Measurements from ENCODE around the gene KAZN. TPM values are rescaled to one million over a fixed set of nuclear protein-coding genes. Genes with fewer than 3 reads are reported as not detected.
A peak's percentile ranks its signal among the peaks of the same experiment; 100 is the strongest.

KAZN gene
- total and polyA plus RNA-seq, 3 donors from 2014 or later = 12.1 to 14.6 (median 13.8) TPM

DNA sequence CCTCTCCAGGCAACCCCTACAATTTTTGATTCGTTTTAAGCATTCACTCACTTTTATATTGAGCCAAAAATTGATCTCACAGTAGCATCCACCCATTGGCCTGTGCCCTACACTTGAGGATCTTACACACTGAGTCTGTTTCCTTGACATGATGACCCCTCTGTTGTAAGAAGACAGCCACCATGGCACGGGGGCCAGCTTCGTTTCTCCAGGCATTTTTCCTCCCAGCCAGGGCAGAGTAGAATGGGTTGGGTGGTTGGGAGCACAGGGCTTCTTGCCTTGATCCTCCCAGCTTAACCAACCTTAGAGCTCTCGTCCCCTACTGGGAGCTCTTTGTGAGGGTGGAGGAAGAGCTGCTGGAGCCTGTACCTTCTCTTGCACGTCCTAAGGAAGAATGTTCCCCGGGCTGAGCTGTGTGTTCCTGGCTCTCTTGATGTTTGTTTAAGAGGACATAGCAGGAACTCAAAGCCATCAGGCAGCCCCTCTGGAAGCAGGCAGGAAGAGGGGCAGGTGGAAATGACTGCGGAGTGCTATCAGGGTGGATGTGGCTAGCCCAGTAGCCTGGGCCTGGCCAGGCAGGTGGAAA lies 341.9 kb downstream of the KAZN start:
- 49 to 67% methylated on average over 7 of the region's 7 CpGs for WGBS, 2 donors
- intact Hi-C loops (cut with DNase I; ENCODE audit: low total_unique reads) = no loop called here
- Histone ChIP-seq H3K4me1 (peaks cover 41% of the 10 kb centered on the region), H3K27ac (peak overlapping the region; percentile 25 to 69), H3K4me3 (no peak overlapping the region), H3K36me3 (ENCODE audit: low read depth, missing control alignments) (no peaks in the 10 kb centered on the region), H3K27me3 (no peaks in the 10 kb centered on the region), H3K9me3 (no peaks in the 10 kb centered on the region)
- TF ChIP-seq, protein P1, sequence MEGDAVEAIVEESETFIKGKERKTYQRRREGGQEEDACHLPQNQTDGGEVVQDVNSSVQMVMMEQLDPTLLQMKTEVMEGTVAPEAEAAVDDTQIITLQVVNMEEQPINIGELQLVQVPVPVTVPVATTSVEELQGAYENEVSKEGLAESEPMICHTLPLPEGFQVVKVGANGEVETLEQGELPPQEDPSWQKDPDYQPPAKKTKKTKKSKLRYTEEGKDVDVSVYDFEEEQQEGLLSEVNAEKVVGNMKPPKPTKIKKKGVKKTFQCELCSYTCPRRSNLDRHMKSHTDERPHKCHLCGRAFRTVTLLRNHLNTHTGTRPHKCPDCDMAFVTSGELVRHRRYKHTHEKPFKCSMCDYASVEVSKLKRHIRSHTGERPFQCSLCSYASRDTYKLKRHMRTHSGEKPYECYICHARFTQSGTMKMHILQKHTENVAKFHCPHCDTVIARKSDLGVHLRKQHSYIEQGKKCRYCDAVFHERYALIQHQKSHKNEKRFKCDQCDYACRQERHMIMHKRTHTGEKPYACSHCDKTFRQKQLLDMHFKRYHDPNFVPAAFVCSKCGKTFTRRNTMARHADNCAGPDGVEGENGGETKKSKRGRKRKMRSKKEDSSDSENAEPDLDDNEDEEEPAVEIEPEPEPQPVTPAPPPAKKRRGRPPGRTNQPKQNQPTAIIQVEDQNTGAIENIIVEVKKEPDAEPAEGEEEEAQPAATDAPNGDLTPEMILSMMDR (IDR thresholded peaks at IDR 0.05) = no peak
- no peak for TF ChIP-seq POLR2A (IDR thresholded peaks at IDR 0.05)
- peak; percentile 27 for DNase-seq

DNA sequence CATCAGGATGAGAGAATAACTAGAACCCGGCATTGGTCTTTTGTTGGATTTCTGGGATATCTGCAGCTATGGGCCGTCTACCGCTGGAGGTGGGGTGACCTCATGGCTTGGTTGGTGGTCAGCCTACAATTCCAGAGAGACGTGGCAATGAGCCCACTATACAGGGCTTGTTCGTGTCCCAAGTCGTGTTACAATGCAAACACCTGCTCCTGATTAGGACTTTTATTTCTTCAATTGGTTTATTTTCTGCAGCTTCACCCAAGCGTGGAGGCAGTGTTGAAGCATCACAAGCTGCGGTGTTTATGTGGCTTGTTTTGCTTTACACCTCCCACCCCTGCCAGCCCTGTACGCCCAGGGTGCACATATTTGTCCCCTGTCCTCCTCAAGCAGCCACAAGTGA lies 343.4 kb downstream of the KAZN start:
- H3K4me3 ChIP-seq = no peak overlapping the region
- no peaks in the 10 kb centered on the region for H3K36me3 ChIP-seq (ENCODE audit: low read depth, missing control alignments)
- WGBS, 2 donors = 77 to 82% methylated on average over 8 to 9 of the region's 9 CpGs
- no peak overlapping the region for H3K27ac ChIP-seq
- H3K27me3 ChIP-seq = no peaks in the 10 kb centered on the region
- H3K4me1 ChIP-seq = peaks cover 47% of the 10 kb centered on the region
- DNase-seq = no peak
- no peak for TF ChIP-seq POLR2A (IDR thresholded peaks at IDR 0.05)
- TF ChIP-seq, protein P1 (IDR thresholded peaks at IDR 0.05) = no peak
- intact Hi-C loops (cut with DNase I; ENCODE audit: low total_unique reads) = no loop called here
- no peaks in the 10 kb centered on the region for H3K9me3 ChIP-seq

DNA sequence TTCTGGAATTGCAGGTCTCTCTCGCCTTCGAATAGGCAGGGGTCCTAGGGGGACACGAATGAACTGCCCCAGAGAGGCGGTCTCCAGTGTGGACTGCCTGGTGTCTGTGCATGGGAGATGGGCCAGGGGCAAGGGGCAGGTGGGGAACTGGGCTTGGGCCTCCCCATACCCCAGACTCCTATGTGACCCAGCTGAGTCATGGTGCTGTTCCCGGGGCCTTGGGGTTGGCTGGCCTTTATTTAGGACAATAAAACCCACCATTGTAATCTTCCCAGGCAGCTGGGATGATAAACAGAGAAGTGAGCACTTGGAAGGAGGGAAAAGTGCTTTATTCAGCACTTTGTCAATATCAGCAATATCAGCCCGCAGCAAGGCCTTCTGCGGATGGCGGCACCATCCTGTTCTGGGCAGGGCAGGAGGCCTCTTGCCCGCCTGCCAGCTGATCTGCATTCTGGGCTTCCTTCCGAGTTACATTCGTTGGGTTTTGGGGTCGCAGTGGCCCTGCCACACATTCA lies 346.0 kb downstream of the KAZN start:
- H3K4me1 ChIP-seq = peaks cover 54% of the 10 kb centered on the region
- intact Hi-C loops (cut with DNase I; ENCODE audit: low total_unique reads) = no loop called here
- no peak overlapping the region for H3K4me3 ChIP-seq
- TF ChIP-seq, protein P1 (IDR thresholded peaks at IDR 0.05) = no peak
- TF ChIP-seq POLR2A (IDR thresholded peaks at IDR 0.05) = no peak
- no peak for DNase-seq
- no peaks in the 10 kb centered on the region for H3K27me3 ChIP-seq
- peak overlapping the region; percentile 14 to 39 for H3K27ac ChIP-seq
- H3K9me3 ChIP-seq = no peaks in the 10 kb centered on the region
- H3K36me3 ChIP-seq (ENCODE audit: low read depth, missing control alignments) = no peaks in the 10 kb centered on the region
- WGBS, 2 donors = 58 to 59% methylated on average over 7 to 12 of the region's 12 CpGs

DNA sequence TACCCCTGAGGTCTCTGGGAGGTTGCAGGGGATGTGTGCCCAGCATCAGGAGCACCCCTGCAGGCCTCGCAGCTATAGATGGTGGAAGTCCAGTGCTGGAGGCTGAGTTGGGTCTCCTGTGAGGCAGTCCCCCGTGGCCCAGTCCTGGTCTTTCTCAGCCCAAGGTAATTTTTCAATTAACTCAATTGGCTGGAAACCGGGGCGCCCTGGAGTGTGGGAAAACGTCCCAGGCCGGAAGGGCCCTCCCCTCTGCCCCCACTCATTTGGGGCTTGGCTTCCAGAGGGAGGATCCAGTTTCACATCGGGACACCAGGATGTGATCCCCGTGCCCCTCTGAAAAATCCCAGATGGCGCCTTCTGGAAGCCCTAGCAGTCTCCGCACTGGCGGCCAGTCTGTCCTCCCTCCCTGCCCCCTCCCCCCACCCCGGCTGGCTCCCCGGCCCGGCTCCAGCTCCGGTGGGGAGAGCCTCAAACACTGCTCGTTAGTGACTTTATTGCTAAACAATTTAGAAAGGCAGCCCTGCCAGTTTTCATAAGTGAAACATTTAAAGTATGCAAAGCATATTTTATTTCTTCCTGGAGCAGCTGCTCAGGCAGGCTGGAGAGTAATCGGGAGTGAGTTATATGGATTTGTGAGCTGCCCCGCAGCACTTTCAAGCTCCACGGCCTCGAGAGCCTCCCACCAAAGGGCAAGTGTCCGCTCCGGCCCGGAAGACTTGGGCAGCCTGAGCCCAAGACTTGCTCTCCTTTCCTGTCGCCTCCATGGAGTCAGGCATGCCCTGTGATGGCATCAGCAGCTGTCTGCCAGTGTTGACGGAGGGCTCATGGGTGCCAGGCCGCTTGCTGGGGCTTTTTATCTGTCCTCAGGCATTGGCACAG lies 346.9 kb downstream of the KAZN start:
- Histone ChIP-seq H3K4me3 (no peak overlapping the region), H3K9me3 (no peaks in the 10 kb centered on the region), H3K36me3 (ENCODE audit: low read depth, missing control alignments) (no peaks in the 10 kb centered on the region), H3K4me1 (peaks cover 49% of the 10 kb centered on the region), H3K27me3 (no peaks in the 10 kb centered on the region), H3K27ac (peak overlapping the region; percentile 14 to 39)
- TF ChIP-seq, protein P1 (IDR thresholded peaks at IDR 0.05) = no peak
- TF ChIP-seq POLR2A (IDR thresholded peaks at IDR 0.05) = no peak
- intact Hi-C loops (cut with DNase I; ENCODE audit: low total_unique reads) = no loop called here
- peak; percentile 60 for DNase-seq
- 41 to 45% methylated on average over 15 to 26 of the region's 26 CpGs for WGBS, 2 donors

Data from testis (tissue), 3 donors.